T-helper 2 cell treated with Interferon-gamma antibody and Interleukin-4, amounts not matched to agents 100 ng/mL and 5 ng/mL, for 36 hours (primary cell): ENCODE results near the gene MUC15. TPM values are rescaled to one million over a fixed set of nuclear protein-coding genes. Genes with fewer than 3 reads are reported as not detected.
"Not testable (repeated sequence)": the region's sequence is repeated elsewhere in the genome, so short reads cannot be mapped to it uniquely, and the experiment has no call there.

Source experiments
- intact Hi-C: fragments of 100-400 bp; cut with micrococcal nuclease; formaldehyde crosslinking; loops from one replicate; pipeline ENCODE4 v1.15.1; 2023
- total RNA-seq: library from RNA; stranded (reverse); gene quantifications from 2 replicates; pipeline ENCODE4 v1.2.3, GENCODE V29; 2022

MUC15 gene
- total RNA-seq = not detected in 2 replicates

- intact Hi-C loops = no loop called here
Observed at GRCh38 chr11:26571861-26572654, at the start of gene MUC15. Gene MUC15, minus strand, starts transcription at chr11:26572263. Its CDS starts 5,169 bp downstream, at chr11:26567094.

- intact Hi-C loops = no loop called here
Observed at GRCh38 chr11:26621132-26621531, 49.1 kb upstream of the MUC15 start.

- intact Hi-C loops = no loop called here
Observed at GRCh38 chr11:26620282-26621045, 48.4 kb upstream of the MUC15 start.

GRCh38 chr11:26618441-26618840 is 46.4 kb upstream of the MUC15 start:
- intact Hi-C loops = no loop called here

- intact Hi-C loops = no loop called here
Observed at GRCh38 chr11:26613759-26614158, 41.7 kb upstream of the MUC15 start.

GRCh38 chr11:26608507-26609146 is 36.6 kb upstream of the MUC15 start:
- intact Hi-C loops = no loop called here

GRCh38 chr11:26607725-26608506 is 35.9 kb upstream of the MUC15 start:
- intact Hi-C loops = no loop called here

- intact Hi-C loops = no loop called here
Observed at GRCh38 chr11:26599876-26600434, 27.9 kb upstream of the MUC15 start.

- intact Hi-C loops = no loop called here
Observed at GRCh38 chr11:26599425-26599824, 27.4 kb upstream of the MUC15 start.

- intact Hi-C loops = no loop called here
Observed at GRCh38 chr11:26597899-26598298, 25.8 kb upstream of the MUC15 start.

- intact Hi-C loops = not testable (repeated sequence)
Observed at GRCh38 chr11:26597049-26597689, 25.1 kb upstream of the MUC15 start.

GRCh38 chr11:26595207-26595865 is 23.3 kb upstream of the MUC15 start:
- intact Hi-C loops = not testable (repeated sequence)

- intact Hi-C loops = no loop called here
Observed at GRCh38 chr11:26593691-26594090, 21.6 kb upstream of the MUC15 start.

GRCh38 chr11:26587073-26587472 is 15.0 kb upstream of the MUC15 start:
- intact Hi-C loops = no loop called here

GRCh38 chr11:26584818-26585217 is 12.8 kb upstream of the MUC15 start:
- intact Hi-C loops = no loop called here

GRCh38 chr11:26583550-26583949 is 11.5 kb upstream of the MUC15 start:
- intact Hi-C loops = no loop called here

GRCh38 chr11:26580929-26581328 is 8.9 kb upstream of the MUC15 start:
- intact Hi-C loops = no loop called here

GRCh38 chr11:26579683-26580082 is 7.6 kb upstream of the MUC15 start:
- intact Hi-C loops = no loop called here

GRCh38 chr11:26578998-26579661 is 7.1 kb upstream of the MUC15 start:
- intact Hi-C loops = no loop called here
